ENCODE data around the gene NOSTRIN.
"Not testable (repeated sequence)": the region's sequence is repeated elsewhere in the genome, so short reads cannot be mapped to it uniquely, and the experiment has no call there.

NOSTRIN gene

GRCh38 chr2:168819829-168820489 lies 17.5 kb downstream of the NOSTRIN start:
- DNase-seq (ENCODE audit: low read depth, low spot score) = no peak

GRCh38 chr2:168821577-168821976 lies 19.1 kb downstream of the NOSTRIN start:
- no peak for DNase-seq (ENCODE audit: low read depth, low spot score)

GRCh38 chr2:168821992-168822391 lies 19.6 kb downstream of the NOSTRIN start:
- no peak for DNase-seq (ENCODE audit: low read depth, low spot score)

- DNase-seq (ENCODE audit: low read depth, low spot score) = no peak
Measured at GRCh38 chr2:168825126-168825525, 22.7 kb downstream of the NOSTRIN start.

GRCh38 chr2:168830958-168831357 lies 28.5 kb downstream of the NOSTRIN start:
- DNase-seq (ENCODE audit: low read depth, low spot score) = no peak

- DNase-seq (ENCODE audit: low read depth, low spot score) = no peak
Measured at GRCh38 chr2:168831662-168832061, 29.2 kb downstream of the NOSTRIN start.

- DNase-seq (ENCODE audit: low read depth, low spot score) = no peak
Measured at GRCh38 chr2:168835969-168836368, 33.5 kb downstream of the NOSTRIN start.

GRCh38 chr2:168841445-168841844 lies 39.0 kb downstream of the NOSTRIN start:
- no peak for DNase-seq (ENCODE audit: low read depth, low spot score)

- no peak for DNase-seq (ENCODE audit: low read depth, low spot score)
Measured at GRCh38 chr2:168843253-168843652, 40.8 kb downstream of the NOSTRIN start.

GRCh38 chr2:168848225-168848624 lies 45.8 kb downstream of the NOSTRIN start:
- no peak for DNase-seq (ENCODE audit: low read depth, low spot score)

GRCh38 chr2:168849610-168850009 lies 47.2 kb downstream of the NOSTRIN start:
- no peak for DNase-seq (ENCODE audit: low read depth, low spot score)

- no peak for DNase-seq (ENCODE audit: low read depth, low spot score)
Measured at GRCh38 chr2:168850846-168851245, 48.4 kb downstream of the NOSTRIN start.

- DNase-seq (ENCODE audit: low read depth, low spot score) = peak; percentile 12
Measured at GRCh38 chr2:168851674-168852320, 49.4 kb downstream of the NOSTRIN start.

- DNase-seq (ENCODE audit: low read depth, low spot score) = no peak
Measured at GRCh38 chr2:168852481-168852880, 50.0 kb downstream of the NOSTRIN start.

- no peak for DNase-seq (ENCODE audit: low read depth, low spot score)
Measured at GRCh38 chr2:168853471-168853870, 51.0 kb downstream of the NOSTRIN start.

- no peak for DNase-seq (ENCODE audit: low read depth, low spot score)
Measured at GRCh38 chr2:168854651-168855050, 52.2 kb downstream of the NOSTRIN start.

GRCh38 chr2:168855601-168856000 lies 53.2 kb downstream of the NOSTRIN start:
- no peak for DNase-seq (ENCODE audit: low read depth, low spot score)

- DNase-seq (ENCODE audit: low read depth, low spot score) = no peak
Measured at GRCh38 chr2:168858146-168858545, 55.7 kb downstream of the NOSTRIN start.

GRCh38 chr2:168867164-168867563 lies 64.7 kb downstream of the NOSTRIN start:
- DNase-seq (ENCODE audit: low read depth, low spot score) = not testable (repeated sequence)

GRCh38 chr2:168870369-168870768 lies 67.9 kb downstream of the NOSTRIN start:
- DNase-seq (ENCODE audit: low read depth, low spot score) = not testable (repeated sequence)

- not testable (repeated sequence) for DNase-seq (ENCODE audit: low read depth, low spot score)
Measured at GRCh38 chr2:168870824-168871223, 68.4 kb downstream of the NOSTRIN start.

GRCh38 chr2:168874368-168875054 lies 72.1 kb downstream of the NOSTRIN start:
- no peak for DNase-seq (ENCODE audit: low read depth, low spot score)

- not testable (repeated sequence) for DNase-seq (ENCODE audit: low read depth, low spot score)
Measured at GRCh38 chr2:168882163-168882562, 79.7 kb downstream of the NOSTRIN start.

Data from brain pericyte (primary cell).